Ishikawa (cell line): ENCODE measurements around the gene MED12L.

Source experiments
- CEBPB ChIP-seq: IDR thresholded peaks from 2 replicates; pipeline ENCODE4 v1.6.1; 2012
- CREB1 ChIP-seq: IDR thresholded peaks from 2 replicates; pipeline ENCODE4 v1.6.1; 2012; ENCODE audit warnings: low read depth
- EGR1 ChIP-seq: IDR thresholded peaks from 2 replicates; pipeline ENCODE4 v1.6.1; 2012
- EP300 ChIP-seq: IDR thresholded peaks from 2 replicates; pipeline ENCODE4 v1.6.1; 2012; ENCODE audit warnings: borderline replicate concordance
- FOXM1 ChIP-seq: IDR thresholded peaks from 2 replicates; pipeline ENCODE4 v1.6.1; 2012; ENCODE audit warnings: low read depth, borderline replicate concordance
- MAX ChIP-seq: IDR thresholded peaks from 2 replicates; pipeline ENCODE4 v1.6.1; 2012
- NFIC ChIP-seq: IDR thresholded peaks from 2 replicates; pipeline ENCODE4 v1.6.1; 2012
- RAD21 ChIP-seq: IDR thresholded peaks from 2 replicates; pipeline ENCODE4 v1.6.1; 2012; ENCODE audit warnings: low read depth
- REST ChIP-seq: IDR thresholded peaks from 2 replicates; pipeline ENCODE4 v1.6.1; 2012; ENCODE audit warnings: low read depth, mild to moderate bottlenecking
- TAF1 ChIP-seq: IDR thresholded peaks from 2 replicates; pipeline ENCODE4 v1.6.1; 2012; ENCODE audit warnings: low read depth, mild to moderate bottlenecking
- TCF12 ChIP-seq: IDR thresholded peaks from 2 replicates; pipeline ENCODE4 v1.6.1; 2012; ENCODE audit warnings: low read depth
- TEAD4 ChIP-seq: IDR thresholded peaks from 2 replicates; pipeline ENCODE4 v1.6.1; 2012
- USF1 ChIP-seq: IDR thresholded peaks from 2 replicates; pipeline ENCODE4 v1.6.1; 2012
- YY1 ChIP-seq: IDR thresholded peaks from 2 replicates; pipeline ENCODE4 v1.6.1; 2012; ENCODE audit warnings: low read depth
- ZBTB7A ChIP-seq: IDR thresholded peaks from 2 replicates; pipeline ENCODE4 v1.6.1; 2012; ENCODE audit warnings: low read depth

The MED12L gene

GRCh38 chr3:151398895-151399294, 313.4 kb downstream of the MED12L start:
- no peak for TF ChIP-seq TEAD4
- no peak for TF ChIP-seq CREB1
- TF ChIP-seq FOXM1 = no peak
- TF ChIP-seq YY1 = no peak
- no peak for TF ChIP-seq TAF1
- no peak for TF ChIP-seq TCF12
- TF ChIP-seq ZBTB7A = no peak

- TF ChIP-seq TEAD4 (no peak), REST (no peak), FOXM1 (no peak), NFIC (no peak), CEBPB (no peak), YY1 (no peak), EGR1 (no peak), TCF12 (no peak), RAD21 (no peak), EP300 (no peak), TAF1 (no peak)
These were observed 314.9 kb downstream of the MED12L start for GRCh38 chr3:151400341-151400740.

- no peak for TF ChIP-seq EGR1
- TF ChIP-seq TEAD4 = no peak
These were observed 316.9 kb downstream of the MED12L start for GRCh38 chr3:151402349-151402748.

GRCh38 chr3:151403246-151403645, 317.8 kb downstream of the MED12L start:
- no peak for TF ChIP-seq MAX

GRCh38 chr3:151404316-151404715, 318.9 kb downstream of the MED12L start:
- no peak for TF ChIP-seq EP300
- TF ChIP-seq CREB1 = no peak
- no peak for TF ChIP-seq TCF12
- no peak for TF ChIP-seq CEBPB
- TF ChIP-seq USF1 = no peak
- TF ChIP-seq ZBTB7A = no peak
- no peak for TF ChIP-seq TAF1
- TF ChIP-seq MAX = no peak
- no peak for TF ChIP-seq EGR1
- TF ChIP-seq RAD21 = no peak
- no peak for TF ChIP-seq TEAD4

- no peak for TF ChIP-seq RAD21
- no peak for TF ChIP-seq TEAD4
- no peak for TF ChIP-seq REST
- no peak for TF ChIP-seq EGR1
- TF ChIP-seq MAX = no peak
- TF ChIP-seq CREB1 = no peak
- no peak for TF ChIP-seq USF1
- no peak for TF ChIP-seq NFIC
- TF ChIP-seq ZBTB7A = no peak
- TF ChIP-seq EP300 = no peak
- TF ChIP-seq CEBPB = no peak
- no peak for TF ChIP-seq FOXM1
- no peak for TF ChIP-seq TAF1
- no peak for TF ChIP-seq TCF12
- TF ChIP-seq YY1 = no peak
These were observed 322.5 kb downstream of the MED12L start for GRCh38 chr3:151407928-151408327.
